PC-3 (cell line): ENCODE results near the gene SEMA6B. TPM values are rescaled to one million over a fixed set of nuclear protein-coding genes. Genes with fewer than 3 reads are reported as not detected.

Source experiments
- ATAC-seq: fragments of 200-7000 bp; cut with Tn5 transposase; 2 replicates; pipeline ENCODE4 v1.9.1; 2020; ENCODE audit warnings: mild to moderate bottlenecking, moderate library complexity
- BruUV-seq: library from RNA; stranded (reverse); fragments of 400-500 nt; replicated peaks from 2 replicates; lab custom pipeline; 2021; lab: Mats Ljungman, UMichigan
- CTCF ChIA-PET: fragments of 300-600 bp; sonication (Branson Sonifier 250); formaldehyde crosslinking; loops from one replicate; lab custom pipeline; 2022; ENCODE audit warnings: antibody characterized with exemption; lab: Charles Lee
- POLR2A ChIA-PET: fragments of 300-600 bp; sonication (Branson Sonifier 250); formaldehyde crosslinking; loops from one replicate; lab custom pipeline; 2022; ENCODE audit warnings: antibody characterized with exemption; ENCODE audit not compliant: unreplicated experiment; lab: Charles Lee
- DNase-seq: peaks from one replicate; pipeline ENCODE4 v3.0.0-alpha.2; 2015
- H2AFZ ChIP-seq: fragments of 300-600 bp; sonication (generic); 2 replicates; pipeline ENCODE4 v1.6.0; 2016; ENCODE audit warnings: antibody characterized with exemption, low read length
- H3F3A ChIP-seq: fragments of 300-600 bp; sonication (generic); one replicate; pipeline ENCODE4 v1.6.0; 2017; ENCODE audit warnings: antibody characterized with exemption, low read length, control low read depth, mild to moderate bottlenecking; ENCODE audit not compliant: unreplicated experiment
- H3K27ac ChIP-seq: fragments of 300-600 bp; sonication (generic); 2 replicates; pipeline ENCODE4 v1.5.1; 2016; ENCODE audit warnings: mild to moderate bottlenecking, low read length
- H3K27me3 ChIP-seq: fragments of 300-600 bp; sonication (generic); 2 replicates; pipeline ENCODE4 v1.6.1; 2016; ENCODE audit warnings: low read length, mixed read lengths
- H3K36me3 ChIP-seq: fragments of 300-600 bp; sonication (generic); 2 replicates; pipeline ENCODE4 v1.6.1; 2016; ENCODE audit warnings: low read depth, mixed run types, low read length, mixed read lengths
- H3K4me1 ChIP-seq: fragments of 300-600 bp; sonication (generic); 2 replicates; pipeline ENCODE4 v1.5.1; 2016; ENCODE audit warnings: low read length; ENCODE audit not compliant: insufficient read depth
- H3K4me2 ChIP-seq: fragments of 300-600 bp; sonication (generic); 2 replicates; pipeline ENCODE4 v1.6.0; 2016; ENCODE audit warnings: low read length
- H3K4me3 ChIP-seq: fragments of 300-600 bp; sonication (generic); 2 replicates; pipeline ENCODE4 v1.5.1; 2016; ENCODE audit warnings: mild to moderate bottlenecking, low read length, mixed read lengths
- H3K79me2 ChIP-seq: fragments of 300-600 bp; sonication (generic); 2 replicates; pipeline ENCODE4 v1.6.1; 2017; ENCODE audit warnings: low read length, mixed read lengths
- H3K9ac ChIP-seq: fragments of 300-600 bp; sonication (generic); 2 replicates; pipeline ENCODE4 v1.6.0; 2016; ENCODE audit warnings: mild to moderate bottlenecking, low read length
- H3K9me2 ChIP-seq: fragments of 300-600 bp; sonication (generic); replicated peaks from 2 replicates; pipeline ENCODE4 v1.6.1; 2016; ENCODE audit warnings: mixed run types, low read length, mixed read lengths
- H3K9me3 ChIP-seq: fragments of 300-600 bp; sonication (generic); 2 replicates; pipeline ENCODE4 v1.6.1; 2016; ENCODE audit warnings: low read length, mixed read lengths
- H4K20me1 ChIP-seq: fragments of 300-600 bp; sonication (generic); 2 replicates; pipeline ENCODE4 v1.6.1; 2016; ENCODE audit warnings: low read length, mixed read lengths
- CTCF ChIP-seq: fragments of 300-600 bp; sonication (generic); conservative IDR thresholded peaks from 2 replicates; pipeline ENCODE4 v1.5.1; 2017; ENCODE audit warnings: antibody characterized with exemption, low read depth, mild to moderate bottlenecking, low read length
- EZH2 ChIP-seq: fragments of 300-600 bp; sonication (generic); IDR thresholded peaks from one replicate; pipeline ENCODE4 v1.6.1; 2017; ENCODE audit warnings: antibody characterized with exemption, mild to moderate bottlenecking, low read length; ENCODE audit not compliant: unreplicated experiment
- EZH2phosphoT487 ChIP-seq: fragments of 300-600 bp; sonication (generic); IDR thresholded peaks from 2 replicates; pipeline ENCODE4 v1.6.1; 2018; ENCODE audit warnings: mild to moderate bottlenecking, antibody characterized with exemption, low read length, borderline replicate concordance
- intact Hi-C: fragments of 100-400 bp; cut with micrococcal nuclease; formaldehyde crosslinking; loops from 2 replicates; pipeline ENCODE4 v1.9.0; 2023
- total RNA-seq: library from RNA; depleted of rRNA; stranded (reverse); fragments of >200 nt; gene quantifications from 2 replicates; pipeline ENCODE4 v1.2.3, GENCODE V29; 2014

Gene SEMA6B
- total RNA-seq, 1 experiment from 2014 or later: 9.0 TPM

- Histone ChIP-seq H2AFZ (no peak overlapping the region), H3K79me2 (no peaks in the 10 kb centered on the region), H3K27me3 (no peaks in the 10 kb centered on the region), H4K20me1 (no peaks in the 10 kb centered on the region), H3K27ac (no peak overlapping the region), H3K36me3 (peaks cover 5% of the 10 kb centered on the region; the same call in 1 of the 2 replicates), H3F3A (no peaks in the 10 kb centered on the region), H3K4me2 (no peak overlapping the region), H3K9me2 (no peaks in the 10 kb centered on the region), H3K9me3 (no peaks in the 10 kb centered on the region), H3K4me3 (no peak overlapping the region), H3K9ac (no peak overlapping the region), H3K4me1 (no peaks in the 10 kb centered on the region)
- intact Hi-C loops: no loop called here
- TF ChIP-seq EZH2phosphoT487 (no peak), CTCF (no peak), EZH2 (no peak)
- ChIA-PET CTCF (no interaction called here), POLR2A (no interaction called here)
- DNase-seq: no peak
- no peak for ATAC-seq
- no TSS peak for BruUV-seq
These were observed 58.5 kb downstream of the SEMA6B start for GRCh38 chr19:4500841-4501591.

GRCh38 chr19:4499855-4500254 lies 59.6 kb downstream of the SEMA6B start:
- no peak for TF ChIP-seq EZH2phosphoT487
- no peak for TF ChIP-seq CTCF
- TF ChIP-seq EZH2: no peak
- Histone ChIP-seq H3K9me3 (no peaks in the 10 kb centered on the region), H3K27ac (no peak overlapping the region), H3K36me3 (peaks cover 5% of the 10 kb centered on the region; the same call in 1 of the 2 replicates), H3K9me2 (no peaks in the 10 kb centered on the region), H3K4me3 (no peak overlapping the region), H4K20me1 (no peaks in the 10 kb centered on the region), H3K9ac (no peak overlapping the region), H3F3A (no peaks in the 10 kb centered on the region), H3K4me1 (no peaks in the 10 kb centered on the region), H3K79me2 (no peaks in the 10 kb centered on the region), H3K4me2 (no peak overlapping the region), H2AFZ (no peak overlapping the region), H3K27me3 (no peaks in the 10 kb centered on the region)
- no peak for DNase-seq
- no peak for ATAC-seq
- BruUV-seq: no TSS peak
- intact Hi-C loops: no loop called here
- CTCF ChIA-PET: no interaction called here
- POLR2A ChIA-PET: no interaction called here

GRCh38 chr19:4499318-4499717 lies 60.2 kb downstream of the SEMA6B start:
- H3K36me3 ChIP-seq: peaks cover 5% of the 10 kb centered on the region; the same call in 1 of the 2 replicates
- no peak overlapping the region for H3K9ac ChIP-seq
- DNase-seq (no peak), ATAC-seq (no peak)
- H3F3A ChIP-seq: no peaks in the 10 kb centered on the region
- BruUV-seq: no TSS peak
- no peaks in the 10 kb centered on the region for H3K9me3 ChIP-seq
- TF ChIP-seq CTCF (no peak), EZH2phosphoT487 (no peak), EZH2 (no peak)
- CTCF ChIA-PET: no interaction called here
- H3K9me2 ChIP-seq: no peaks in the 10 kb centered on the region
- no peak overlapping the region for H2AFZ ChIP-seq
- no peaks in the 10 kb centered on the region for H3K27me3 ChIP-seq
- H3K4me3 ChIP-seq: no peak overlapping the region
- no peak overlapping the region for H3K27ac ChIP-seq
- no peaks in the 10 kb centered on the region for H4K20me1 ChIP-seq
- no peak overlapping the region for H3K4me2 ChIP-seq
- no peaks in the 10 kb centered on the region for H3K4me1 ChIP-seq
- no peaks in the 10 kb centered on the region for H3K79me2 ChIP-seq
- POLR2A ChIA-PET: no interaction called here
- intact Hi-C loops: no loop called here
